Heart right ventricle (tissue), 16 donors: ENCODE results near the gene OTOP3. TPM values are rescaled to one million over a fixed set of nuclear protein-coding genes. Genes with fewer than 3 reads are reported as not detected.
A peak's percentile ranks its signal among the peaks of the same experiment; 100 is the strongest.

ENCODE experiments used
- ATAC-seq, 8 donors: fragments of 200-7000 bp; cut with Tn5 transposase; one replicate each; pipeline ENCODE4 v1.9.1; 2020; ENCODE audit warnings: mild to moderate bottlenecking in 8 of 8, moderate library complexity in 8 of 8, moderate number of reproducible peaks in 1 of 8
- DNase-seq, 2 donors: peaks; one replicate each; pipeline ENCODE4 v3.0.0-alpha.2; 2020
- H3K27ac ChIP-seq, 10 donors: fragments of 200-600 bp; sonication (generic) in 2 of 10; one replicate each; pipeline versions ENCODE4 v1.5.0 to v1.8.0; 2020 to 2022; ENCODE audit warnings: mild to moderate bottlenecking in 3 of 10
- H3K27me3 ChIP-seq, 7 donors: fragments of 200-600 bp; one replicate each; pipeline ENCODE4 v1.8.0; 2021 to 2022; ENCODE audit warnings: mild to moderate bottlenecking in 2 of 7
- H3K36me3 ChIP-seq, 9 donors: fragments of 200-600 bp; sonication (generic) in 1 of 9; one replicate each; pipeline versions ENCODE4 v1.5.0 to v1.8.0; 2020 to 2022; ENCODE audit warnings: mild to moderate bottlenecking in 2 of 9
- H3K4me1 ChIP-seq, 9 donors: fragments of 200-600 bp; sonication (generic) in 1 of 9; one replicate each; pipeline versions ENCODE4 v1.5.0 to v1.8.0; 2020 to 2022; ENCODE audit warnings: mild to moderate bottlenecking in 4 of 9
- H3K4me3 ChIP-seq, 10 donors: fragments of 200-600 bp; sonication (generic) in 2 of 10; one replicate each; pipeline versions ENCODE4 v1.5.0 to v1.8.0; 2020 to 2022; ENCODE audit warnings: mild to moderate bottlenecking in 7 of 10, moderate library complexity in 2 of 10
- H3K9me3 ChIP-seq, 11 donors: fragments of 200-600 bp in 10 of 11; sonication (generic) in 2 of 11; one replicate each; pipeline versions ENCODE4 v1.5.0 to v1.8.0; 2013 to 2022; ENCODE audit warnings: mild to moderate bottlenecking in 2 of 11, control low read depth in 1 of 11, moderate library complexity in 1 of 11
- WGBS, 2 donors: extraction: QIAGEN DNeasy Blood & Tissue Kit; methylation state at CpG; one replicate each; pipeline ENCODE4 v1.1.7; 2013; ENCODE audit warnings: inconsistent platforms in 1 of 2; 5-methylcytosine and 5-hydroxymethylcytosine counted together
- intact Hi-C, 10 donors: fragments of 100-400 bp; cut with DNase I; formaldehyde crosslinking; loops; one replicate each; pipeline versions ENCODE4 v1.11.1 to v1.14.2; 2022
- polyA plus RNA-seq, 2 donors: library from polyadenylated mRNA; stranded (reverse); fragments of 200-250 nt; gene quantifications; one replicate each; pipeline ENCODE4 v1.2.3, GENCODE V29; 2013
- total RNA-seq, 10 donors: library from RNA; stranded (reverse); fragmentation: NEBNext Ultra II Directional in 3 of 10; extraction: Animal tissue kit (Norgen Biotek cat#: 25700) in 3 of 10; gene quantifications; one replicate each; pipeline versions ENCODE4 v1.2.1 to v1.2.4, GENCODE V29; 2021 to 2023
- TF ChIP-seq, protein P1 (sequence below), 9 donors: fragments of 200-600 bp; sonication (generic) in 2 of 9; IDR thresholded peaks; one replicate each; pipeline versions ENCODE4 v1.5.0 to v1.8.0; 2021 to 2022; ENCODE audit warnings: antibody characterized with exemption in 9 of 9, mild to moderate bottlenecking in 5 of 9, moderate library complexity in 1 of 9
- donor health status: Arrhythmogenic right ventricular cardiomyopathy.
- donor health status: ischemic (EF 13 %, LVEDD 7.1; RV severe dilation, severe dysfunction).
- donor health status: healthy with polysubstance abuse.
- donor health status: DM: no; HTN: yes; CAD: no.
- donor health status: DM: no; HTN: no; CAD: no.
- donor health status: ischemic (EF 25% LVEDD 6.9; RV normal size, moderate dysfunction).
- donor health status: ischemic (EF 25% LVEDD 5.7; RV mildly dilated, moderate dysfunction).
- donor health status: healthy.
- donor health status: DM: yes; HTN: yes; CAD: no.
- donor health status: Ischemic cardiomyopathy.
- donor health status: ischemic (EF 35%, LVEDD 5.7; RV mildly dilated, moderate dysfunction).
- donor health status: nonischemic (EF 11% LVEDD 7.7; RV severe dilation, severe dysfunction).
- donor health status: DM: yes; HTN: yes; CAD: no.
- donor health status: PGD.
- donor health status: ischemic (EF 29% LVEDD 5.4; RV normal size, mild dysfunction).
- donor health status: nonischemic (EF 23%, LVEDD 6.1; RV moderate dilation, normal function).

Gene OTOP3
- total and polyA plus RNA-seq, 12 donors, result not detected

DNA sequence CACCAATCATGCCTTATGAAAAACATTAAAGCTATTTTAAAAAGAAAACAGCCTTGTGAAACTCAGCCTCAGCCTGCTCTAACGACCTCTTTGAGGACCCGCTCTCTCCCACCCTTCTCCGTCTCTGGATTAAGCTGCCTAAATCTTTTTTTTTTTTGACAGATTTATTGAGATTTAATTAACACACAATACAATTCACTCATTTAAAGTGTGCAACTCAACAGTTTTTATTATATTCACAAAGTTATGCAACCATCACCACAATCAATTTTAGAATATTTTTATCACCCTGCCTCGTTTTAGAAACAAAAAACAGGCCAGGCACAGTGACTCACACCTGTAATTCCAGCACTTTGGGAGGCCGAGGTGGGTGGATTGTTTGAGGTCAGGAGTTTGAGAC, 60.1 kb downstream of the OTOP3 start:
- TF ChIP-seq, protein P1, sequence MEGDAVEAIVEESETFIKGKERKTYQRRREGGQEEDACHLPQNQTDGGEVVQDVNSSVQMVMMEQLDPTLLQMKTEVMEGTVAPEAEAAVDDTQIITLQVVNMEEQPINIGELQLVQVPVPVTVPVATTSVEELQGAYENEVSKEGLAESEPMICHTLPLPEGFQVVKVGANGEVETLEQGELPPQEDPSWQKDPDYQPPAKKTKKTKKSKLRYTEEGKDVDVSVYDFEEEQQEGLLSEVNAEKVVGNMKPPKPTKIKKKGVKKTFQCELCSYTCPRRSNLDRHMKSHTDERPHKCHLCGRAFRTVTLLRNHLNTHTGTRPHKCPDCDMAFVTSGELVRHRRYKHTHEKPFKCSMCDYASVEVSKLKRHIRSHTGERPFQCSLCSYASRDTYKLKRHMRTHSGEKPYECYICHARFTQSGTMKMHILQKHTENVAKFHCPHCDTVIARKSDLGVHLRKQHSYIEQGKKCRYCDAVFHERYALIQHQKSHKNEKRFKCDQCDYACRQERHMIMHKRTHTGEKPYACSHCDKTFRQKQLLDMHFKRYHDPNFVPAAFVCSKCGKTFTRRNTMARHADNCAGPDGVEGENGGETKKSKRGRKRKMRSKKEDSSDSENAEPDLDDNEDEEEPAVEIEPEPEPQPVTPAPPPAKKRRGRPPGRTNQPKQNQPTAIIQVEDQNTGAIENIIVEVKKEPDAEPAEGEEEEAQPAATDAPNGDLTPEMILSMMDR (IDR thresholded peaks at IDR 0.05), result no peak
- 86 to 90% methylated on average over 5 of the region's 5 CpGs for WGBS, 2 donors
- no peak overlapping the region for H3K4me3 ChIP-seq
- no peak for DNase-seq
- peaks cover 0 to 57% (median 15%) of the 10 kb centered on the region in 9 donors for H3K4me1 ChIP-seq
- ATAC-seq, result no peak
- intact Hi-C loops, result no loop called here
- H3K27ac ChIP-seq, result no peak overlapping the region
- H3K9me3 ChIP-seq, result no peaks in the 10 kb centered on the region
- H3K27me3 ChIP-seq, result no peaks in the 10 kb centered on the region
- peaks cover 0 to 51% (median 9%) of the 10 kb centered on the region in 9 donors for H3K36me3 ChIP-seq

DNA sequence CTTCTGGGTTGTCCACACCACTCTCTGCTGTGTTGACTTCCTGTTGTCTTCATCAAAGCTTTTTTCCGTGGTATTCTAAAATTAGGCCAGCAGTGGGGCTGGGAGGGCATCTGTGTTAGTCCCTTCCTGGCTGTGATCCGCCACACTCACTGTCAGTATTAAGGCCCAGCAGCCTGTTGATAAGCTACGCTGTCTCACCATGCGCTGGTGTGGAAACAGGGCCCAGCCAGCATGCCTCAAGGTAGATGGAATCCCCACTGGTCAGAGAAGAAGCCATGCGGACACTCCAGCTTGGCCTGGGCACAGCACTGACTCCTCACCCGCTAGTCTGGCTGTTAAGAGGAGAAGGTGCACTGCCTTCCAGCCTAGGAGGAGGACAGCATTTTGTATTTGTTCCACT, 63.1 kb downstream of the OTOP3 start:
- ATAC-seq, result peak; percentile 72 to 91 (median 84)
- peaks cover 0 to 70% (median 31%) of the 10 kb centered on the region in 9 donors for H3K36me3 ChIP-seq
- peak; percentile 41 to 53 for DNase-seq
- WGBS, 2 donors, result 42 to 56% methylated on average over 6 of the region's 6 CpGs
- intact Hi-C loops, result no loop called here
- H3K27ac ChIP-seq, result peak overlapping the region; percentile 18 to 74 (median 60)
- H3K9me3 ChIP-seq, result no peaks in the 10 kb centered on the region
- peaks cover 0 to 30% (median 11%) of the 10 kb centered on the region in 9 donors for H3K4me1 ChIP-seq
- TF ChIP-seq, protein P1 (IDR thresholded peaks at IDR 0.05), result no peak
- H3K27me3 ChIP-seq, result no peaks in the 10 kb centered on the region
- no peak overlapping the region for H3K4me3 ChIP-seq

DNA sequence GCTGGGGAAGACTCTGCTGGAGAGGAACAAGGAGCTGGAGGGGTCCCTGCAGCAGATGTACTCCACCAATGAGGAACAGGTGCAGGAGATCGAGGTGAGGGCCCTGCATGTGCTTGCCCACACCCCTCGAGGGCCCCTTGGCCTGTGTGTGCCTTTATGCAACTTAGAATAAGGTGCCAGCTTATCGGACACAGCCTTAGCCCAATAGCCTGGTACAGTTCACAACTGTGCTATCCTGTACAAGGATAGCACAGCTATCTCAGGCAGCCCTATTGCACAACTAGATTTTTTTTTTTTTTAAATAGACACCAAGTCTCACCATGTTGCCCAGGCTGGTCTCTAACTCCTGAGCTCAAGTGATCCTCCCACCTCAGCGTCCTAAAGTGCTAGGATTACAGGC, 63.8 kb downstream of the OTOP3 start:
- H3K4me1 ChIP-seq, result peaks cover 0 to 24% (median 11%) of the 10 kb centered on the region in 9 donors
- H3K27ac ChIP-seq, result peak overlapping the region in 8 of 10 donors; percentile 36 to 74 (median 52)
- TF ChIP-seq, protein P1 (IDR thresholded peaks at IDR 0.05), result no peak
- H3K27me3 ChIP-seq, result no peaks in the 10 kb centered on the region
- H3K9me3 ChIP-seq, result no peaks in the 10 kb centered on the region
- H3K4me3 ChIP-seq, result no peak overlapping the region
- intact Hi-C loops, result no loop called here
- DNase-seq, result peak in 1 of 2 donors; percentile 18
- peak in 7 of 8 donors; percentile 49 to 86 (median 75) for ATAC-seq
- peaks cover 0 to 70% (median 39%) of the 10 kb centered on the region in 9 donors for H3K36me3 ChIP-seq
- WGBS, 2 donors, result 71 to 93% methylated on average over 4 of the region's 4 CpGs

Other genes starting within 250 kb of the OTOP3 start
- 1 to 10 TPM in 1 of 10 donors, under 1 TPM in 6, not detected in 3; 0.13 to 4.5 (median 0.34) TPM for gene CD300LF, start 223.0 kb upstream of the OTOP3 start, total RNA-seq
- under 1 TPM; 0.15 to 0.36 TPM for gene CD300LF, start 223.0 kb upstream of the OTOP3 start, polyA plus RNA-seq
- 1 to 10 TPM in 9 of 10 donors, under 1 TPM in 1; 0.95 to 2.8 (median 1.6) TPM for gene RAB37, start 198.6 kb upstream of the OTOP3 start, total RNA-seq
- 1 to 10 TPM in 1 of 2 donors, under 1 TPM in 1; 0.93 to 2.7 TPM for gene RAB37, start 198.6 kb upstream of the OTOP3 start, polyA plus RNA-seq
- gene NHERF1, start 187.3 kb upstream of the OTOP3 start, total RNA-seq, result 10 to 100 TPM in 6 of 10 donors, 1 to 10 TPM in 4; 6.7 to 33.4 (median 12.7) TPM
- gene NHERF1, start 187.3 kb upstream of the OTOP3 start, polyA plus RNA-seq, result 10 to 100 TPM in 1 of 2 donors, 1 to 10 TPM in 1; 6.9 to 24.5 TPM
- 10 to 100 TPM; 10.6 to 25.9 (median 17.0) TPM for gene NAT9, start 159.6 kb upstream of the OTOP3 start, total RNA-seq
- gene NAT9, start 159.6 kb upstream of the OTOP3 start, polyA plus RNA-seq, result 10 to 100 TPM; 33.6 to 42.9 TPM
- gene GRIN2C, start 76.0 kb upstream of the OTOP3 start, total RNA-seq, result under 1 TPM; 0.13 to 0.66 (median 0.27) TPM
- under 1 TPM; 0.44 to 0.61 TPM for gene GRIN2C, start 76.0 kb upstream of the OTOP3 start, polyA plus RNA-seq
- 1 to 10 TPM; 2.4 to 6.3 (median 3.9) TPM for gene FDXR, start 62.9 kb upstream of the OTOP3 start, total RNA-seq
- gene FDXR, start 62.9 kb upstream of the OTOP3 start, polyA plus RNA-seq, result 1 to 10 TPM; 3.3 to 5.3 TPM
- not detected for gene FADS6, start 42.3 kb upstream of the OTOP3 start, total RNA-seq
- gene FADS6, start 42.3 kb upstream of the OTOP3 start, polyA plus RNA-seq, result not detected
- gene USH1G, start 12.6 kb upstream of the OTOP3 start, total RNA-seq, result not detected
- not detected for gene USH1G, start 12.6 kb upstream of the OTOP3 start, polyA plus RNA-seq
- not detected for gene OTOP2, start 11.6 kb upstream of the OTOP3 start, total RNA-seq
- gene OTOP2, start 11.6 kb upstream of the OTOP3 start, polyA plus RNA-seq, result not detected
- gene HID1, start 36.9 kb downstream of the OTOP3 start, total RNA-seq, result 10 to 100 TPM in 4 of 10 donors, 1 to 10 TPM in 6; 3.9 to 15.5 (median 9.5) TPM
- 10 to 100 TPM in 1 of 2 donors, 1 to 10 TPM in 1; 8.0 to 23.8 TPM for gene HID1, start 36.9 kb downstream of the OTOP3 start, polyA plus RNA-seq
- 10 to 100 TPM; 10.8 to 25.3 (median 16.3) TPM for gene CDR2L, start 51.7 kb downstream of the OTOP3 start, total RNA-seq
- 10 to 100 TPM in 1 of 2 donors, 1 to 10 TPM in 1; 8.5 to 11.9 TPM for gene CDR2L, start 51.7 kb downstream of the OTOP3 start, polyA plus RNA-seq
- 10 to 100 TPM; 43.7 to 64.1 (median 51.7) TPM for gene MRPL58, start 76.8 kb downstream of the OTOP3 start, total RNA-seq
- gene MRPL58, start 76.8 kb downstream of the OTOP3 start, polyA plus RNA-seq, result 10 to 100 TPM; 71.8 to 72.3 TPM
- 1,000 to 10,000 TPM in 1 of 10 donors, 100 to 1,000 TPM in 9; 678 to 1,003 (median 867) TPM for gene ATP5PD, start 111.1 kb downstream of the OTOP3 start, total RNA-seq
- 1,000 to 10,000 TPM in 1 of 2 donors, 100 to 1,000 TPM in 1; 870 to 2,296 TPM for gene ATP5PD, start 111.1 kb downstream of the OTOP3 start, polyA plus RNA-seq
- 10 to 100 TPM; 19.6 to 41.1 (median 29.6) TPM for gene KCTD2, start 111.3 kb downstream of the OTOP3 start, total RNA-seq
- gene KCTD2, start 111.3 kb downstream of the OTOP3 start, polyA plus RNA-seq, result 10 to 100 TPM; 11.8 to 19.2 TPM
- 10 to 100 TPM in 8 of 10 donors, 1 to 10 TPM in 2; 7.5 to 17.4 (median 11.9) TPM for gene SLC16A5, start 152.1 kb downstream of the OTOP3 start, total RNA-seq
- gene SLC16A5, start 152.1 kb downstream of the OTOP3 start, polyA plus RNA-seq, result 10 to 100 TPM in 1 of 2 donors, 1 to 10 TPM in 1; 3.6 to 12.4 TPM
- gene ARMC7, start 174.1 kb downstream of the OTOP3 start, total RNA-seq, result 1 to 10 TPM; 4.7 to 7.9 (median 5.2) TPM
- gene ARMC7, start 174.1 kb downstream of the OTOP3 start, polyA plus RNA-seq, result 1 to 10 TPM; 3.1 to 7.2 TPM
- gene NT5C, start 195.8 kb downstream of the OTOP3 start, total RNA-seq, result 10 to 100 TPM; 17.1 to 33.3 (median 21.6) TPM
- gene NT5C, start 195.8 kb downstream of the OTOP3 start, polyA plus RNA-seq, result 10 to 100 TPM; 50.0 to 71.7 TPM
- gene JPT1, start 218.6 kb downstream of the OTOP3 start, total RNA-seq, result 10 to 100 TPM in 8 of 10 donors, 1 to 10 TPM in 2; 6.7 to 30.0 (median 12.6) TPM
- gene JPT1, start 218.6 kb downstream of the OTOP3 start, polyA plus RNA-seq, result 10 to 100 TPM; 32.6 to 61.6 TPM
- gene SUMO2, start 247.1 kb downstream of the OTOP3 start, total RNA-seq, result 100 to 1,000 TPM; 187 to 258 (median 218) TPM
- 10 to 100 TPM; 47.9 to 57.1 TPM for gene SUMO2, start 247.1 kb downstream of the OTOP3 start, polyA plus RNA-seq